SIG-M5 treated with dmso at 0.1 percent for 504 hours (cell line): ENCODE measurements around the gene TTK.

Experiments
- DNase-seq: peaks from one replicate; lab custom pipeline; 2025; ENCODE audit not compliant: unreplicated experiment; lab: John Stamatoyannopoulos, UW

TTK gene

DNA sequence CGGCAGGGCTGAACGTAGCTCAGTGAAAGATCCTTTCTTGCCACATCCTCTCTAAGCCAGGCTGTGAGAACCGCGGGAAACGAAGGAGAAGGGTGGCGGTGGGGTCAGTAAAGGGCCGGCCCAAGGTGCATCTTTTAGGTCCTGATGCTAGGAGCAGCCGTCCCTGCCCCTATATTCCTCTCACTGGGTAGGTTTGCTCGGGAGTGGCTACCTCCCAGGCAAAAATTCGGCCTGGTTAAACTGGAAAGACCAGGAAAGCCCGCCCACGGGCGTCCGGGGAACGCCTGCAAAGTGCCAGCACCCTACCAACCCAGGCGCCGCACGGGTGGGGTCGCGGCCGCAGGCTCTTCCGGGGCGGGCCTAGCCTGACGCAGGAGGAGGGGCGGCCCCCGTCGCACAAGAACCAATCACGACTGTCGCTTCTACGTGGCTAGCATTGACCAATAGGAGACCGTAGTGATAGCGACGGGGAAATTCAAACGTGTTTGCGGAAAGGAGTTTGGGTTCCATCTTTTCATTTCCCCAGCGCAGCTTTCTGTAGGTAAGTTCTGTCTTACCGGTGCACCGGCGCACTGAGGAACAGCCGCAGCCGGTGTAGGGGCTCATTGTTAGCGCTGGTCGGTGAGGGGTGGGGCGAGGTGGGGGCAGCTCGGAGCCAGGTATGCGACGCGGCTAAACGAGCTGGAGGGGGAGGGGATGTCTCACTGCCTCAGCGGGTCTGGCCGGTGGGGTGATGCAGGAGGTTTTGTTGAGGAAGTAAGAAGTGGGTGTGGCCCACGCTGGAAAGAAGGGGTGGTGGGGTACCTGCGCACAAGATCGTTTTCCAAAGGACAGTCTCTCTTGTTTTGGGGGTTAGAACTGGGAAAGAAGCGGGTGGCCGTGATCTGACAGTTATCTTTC lies at the start of gene TTK:
TSS of gene TTK (plus strand) at position 477 of the 900 bp plus-strand sequence. CDS start 1,195 bp downstream, outside the sequence.
- DNase-seq, result peak; percentile 97

DNA sequence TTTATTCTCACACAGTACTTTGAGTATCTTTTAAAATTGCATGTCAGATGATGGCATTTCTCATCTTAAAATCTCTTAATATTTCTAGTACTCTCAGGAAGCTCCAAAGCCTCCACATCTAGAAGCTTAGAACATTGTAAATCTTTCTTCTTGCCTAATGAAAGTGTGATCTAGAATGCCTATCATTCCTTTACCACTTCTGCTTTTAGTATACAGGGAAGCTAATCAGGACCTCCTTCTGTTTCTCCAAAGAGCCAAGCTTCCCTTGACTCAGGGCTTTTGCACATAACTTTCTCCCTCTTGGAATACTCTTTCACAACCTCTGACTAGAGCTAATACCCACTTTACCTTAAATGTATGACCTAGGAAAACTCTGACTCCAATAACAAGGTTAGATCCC lies 49.6 kb upstream of the TTK start:
- DNase-seq, result no peak

DNA sequence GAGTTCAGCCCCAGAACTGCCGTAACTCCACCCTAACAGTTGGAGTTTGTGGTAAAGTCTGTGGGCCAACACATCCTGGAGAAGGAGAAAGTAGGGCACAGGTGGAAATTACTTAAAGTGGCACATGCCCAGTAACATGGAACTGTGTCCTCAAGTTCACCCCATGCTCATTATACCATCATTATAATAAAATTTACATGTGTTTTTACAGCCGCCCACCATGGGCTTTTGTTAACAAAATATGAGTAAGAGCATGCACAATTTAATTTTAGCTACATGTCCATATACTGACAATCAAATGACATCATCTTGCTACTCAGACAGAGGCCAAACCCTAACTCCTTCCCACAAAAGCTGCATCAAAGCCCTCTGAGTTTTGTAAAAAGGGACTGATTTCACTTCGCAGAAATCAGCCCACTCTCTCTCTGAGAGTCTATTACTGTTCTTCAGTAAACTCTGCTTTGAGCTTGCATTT lies 39.8 kb upstream of the TTK start:
- no peak for DNase-seq

DNA sequence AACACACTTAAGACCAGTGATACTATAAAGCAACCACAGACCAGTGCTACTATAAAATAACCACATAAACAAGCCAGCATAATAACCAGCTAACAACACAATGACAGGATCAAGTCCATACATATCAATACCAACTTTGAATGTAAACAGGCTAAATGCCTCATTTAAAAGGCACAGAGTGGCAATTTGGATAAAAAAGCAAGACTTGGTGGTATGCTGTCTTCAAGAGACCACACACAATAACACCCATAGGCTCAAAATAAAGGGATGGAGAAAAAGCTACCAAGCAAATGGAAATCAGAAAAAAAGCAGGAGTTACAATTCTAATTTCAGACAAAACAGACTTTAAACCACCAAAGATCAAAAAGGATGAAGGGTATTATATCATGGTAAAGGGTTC lies 37.3 kb upstream of the TTK start:
- no peak for DNase-seq

DNA sequence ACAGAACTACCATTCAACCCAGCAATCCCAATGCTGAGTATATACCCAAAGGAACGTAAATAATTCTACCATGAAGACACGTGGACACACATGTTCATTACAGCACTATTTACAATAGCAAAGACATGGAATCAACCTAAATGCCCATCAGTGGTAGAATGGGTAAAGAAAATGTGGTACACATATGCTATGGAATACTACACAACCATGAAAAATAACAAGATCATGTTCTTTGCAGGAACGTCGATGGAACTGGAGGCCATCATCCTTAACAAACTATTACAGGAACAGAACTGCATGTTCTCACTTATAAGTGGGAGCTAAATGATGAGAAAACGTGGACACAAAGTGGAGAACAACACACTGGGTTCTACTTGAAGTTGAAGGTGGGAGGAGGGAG lies 34.7 kb upstream of the TTK start:
- DNase-seq, result no peak

DNA sequence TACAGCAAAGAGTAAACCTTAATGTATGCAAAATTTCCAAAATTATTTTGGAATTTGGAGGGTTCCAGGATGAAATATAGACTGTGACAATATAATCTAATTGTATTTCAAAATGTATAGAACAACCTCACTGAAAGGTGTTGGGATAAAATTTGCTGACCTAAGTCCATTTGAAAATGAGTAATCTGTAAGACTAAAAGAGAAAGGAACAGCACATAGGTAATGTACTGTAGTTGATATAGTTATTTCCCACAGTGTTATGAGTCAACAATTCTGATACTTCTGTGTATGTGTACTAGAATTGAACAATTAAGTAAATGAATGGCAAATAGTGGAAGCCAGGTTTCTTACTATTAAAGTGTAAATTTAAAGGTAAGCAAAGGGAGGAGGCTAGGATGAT lies 33.3 kb upstream of the TTK start:
- DNase-seq, result no peak

DNA sequence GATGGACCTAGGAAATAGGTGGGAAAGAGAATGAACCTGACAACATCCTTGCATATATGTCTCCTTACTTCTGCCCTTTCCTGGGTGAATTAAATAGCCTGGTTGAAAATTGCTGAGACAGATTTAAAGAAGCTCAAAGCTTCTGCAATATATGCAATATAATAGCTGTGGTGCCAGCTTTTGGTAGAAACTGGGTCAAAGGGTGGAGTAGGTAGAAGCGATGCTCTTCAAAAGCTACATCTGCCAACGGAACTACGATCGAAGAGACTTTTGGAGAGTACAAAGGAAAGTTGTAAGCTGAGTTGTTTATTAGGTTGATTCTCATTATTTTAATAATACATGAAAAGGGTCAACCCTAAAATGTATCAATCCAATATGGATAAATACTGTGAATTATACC lies 22.8 kb upstream of the TTK start:
- DNase-seq, result no peak

DNA sequence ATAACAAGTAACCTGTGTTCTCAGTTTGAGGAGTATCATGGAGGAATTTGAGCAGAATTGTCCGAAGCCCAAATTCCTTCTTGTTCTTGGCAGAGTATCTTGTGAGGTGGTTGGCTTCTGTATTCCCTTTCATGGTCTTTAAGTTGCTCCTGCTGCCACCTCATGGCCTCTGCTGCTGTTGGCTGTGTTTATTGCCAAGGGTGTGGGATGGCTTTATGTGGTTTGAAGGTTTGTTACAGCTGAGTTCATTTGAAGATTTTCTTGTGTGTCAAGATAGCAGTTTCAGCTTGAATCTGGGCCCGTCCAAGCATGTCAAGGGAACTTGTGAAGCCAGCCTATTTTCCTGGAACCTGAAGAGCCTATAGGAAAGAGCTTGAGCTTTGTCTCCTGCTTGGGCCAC lies 20.2 kb upstream of the TTK start:
- DNase-seq, result peak; percentile 18

DNA sequence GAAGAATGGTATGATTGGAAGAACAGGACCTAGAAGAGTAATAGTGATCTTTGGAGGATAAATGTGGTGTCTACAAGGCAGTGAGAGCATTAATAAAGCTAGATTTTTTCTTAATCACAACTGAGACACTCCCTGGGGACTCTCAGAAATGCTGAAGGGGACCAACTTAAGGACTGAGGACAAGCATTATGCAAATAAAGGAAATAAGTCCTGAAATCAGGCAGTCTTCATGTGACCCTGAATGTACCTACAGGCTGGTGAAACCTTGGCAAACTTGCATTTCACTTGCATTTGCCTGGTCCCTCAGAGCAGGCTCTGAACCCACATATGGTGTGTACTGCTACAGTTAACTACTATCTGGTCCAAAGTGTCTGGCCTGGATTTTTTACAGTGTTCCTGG lies 19.3 kb upstream of the TTK start:
- DNase-seq, result no peak

DNA sequence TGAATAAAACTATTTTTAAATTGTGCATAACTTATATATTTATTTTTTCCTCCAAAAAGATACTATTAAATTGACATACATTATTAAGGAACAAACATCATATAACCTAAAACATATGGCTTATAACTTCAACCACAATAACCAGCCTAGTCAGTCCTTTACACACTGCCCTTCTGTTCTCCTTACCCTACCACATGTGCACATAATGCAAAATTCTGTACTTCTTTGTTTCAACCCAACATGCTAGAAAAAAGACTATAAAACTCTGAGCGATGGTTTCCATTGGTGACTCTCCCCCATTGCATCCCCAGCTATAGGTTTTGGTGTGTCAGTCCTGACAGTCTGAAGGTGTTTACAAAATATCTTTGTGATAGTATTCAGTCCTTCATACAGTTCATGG lies 14.8 kb upstream of the TTK start:
- DNase-seq, result no peak

DNA sequence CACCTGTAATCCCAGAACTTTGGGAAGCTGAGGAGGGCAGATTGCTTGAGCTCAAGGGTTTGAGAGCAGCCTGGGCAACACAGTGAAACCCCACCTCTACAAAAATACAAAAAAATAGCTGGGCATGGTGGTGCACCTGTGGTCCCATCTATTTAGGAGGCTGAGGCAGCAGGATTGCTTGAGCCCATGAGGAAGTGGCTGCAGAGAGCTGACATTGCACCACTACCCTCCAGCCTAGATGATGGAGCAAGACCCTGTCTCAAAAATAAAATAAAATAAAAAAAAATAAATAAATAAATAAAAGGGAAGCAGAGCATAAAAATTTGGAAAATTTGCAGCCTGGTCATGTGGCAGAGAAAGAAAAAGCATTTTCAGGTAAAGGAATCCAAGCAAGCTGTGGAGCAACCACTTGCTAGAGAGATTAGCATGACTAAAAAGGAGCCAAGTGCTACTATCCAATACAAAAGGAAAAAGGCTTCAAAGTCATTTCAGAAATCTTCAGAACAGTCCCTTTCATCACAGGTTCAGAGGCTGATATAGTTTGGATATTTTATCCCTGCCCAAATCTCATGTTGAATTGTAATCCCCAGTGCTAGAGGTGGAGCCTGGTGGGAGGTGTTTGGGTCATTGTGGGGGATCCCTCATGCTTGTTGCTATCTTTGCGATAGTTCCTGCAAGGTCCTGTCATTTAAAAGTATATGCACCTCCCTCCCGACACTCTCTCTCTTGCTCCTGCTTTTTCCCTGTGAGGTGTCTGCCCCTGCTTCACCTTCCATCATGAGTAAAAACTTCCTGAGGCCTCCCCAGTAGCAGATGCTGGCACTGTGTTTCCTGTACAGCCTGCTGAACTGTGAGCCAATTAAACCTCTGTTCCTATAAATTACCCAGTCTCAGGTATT lies 11.2 kb upstream of the TTK start:
- DNase-seq, result peak; percentile 10

DNA sequence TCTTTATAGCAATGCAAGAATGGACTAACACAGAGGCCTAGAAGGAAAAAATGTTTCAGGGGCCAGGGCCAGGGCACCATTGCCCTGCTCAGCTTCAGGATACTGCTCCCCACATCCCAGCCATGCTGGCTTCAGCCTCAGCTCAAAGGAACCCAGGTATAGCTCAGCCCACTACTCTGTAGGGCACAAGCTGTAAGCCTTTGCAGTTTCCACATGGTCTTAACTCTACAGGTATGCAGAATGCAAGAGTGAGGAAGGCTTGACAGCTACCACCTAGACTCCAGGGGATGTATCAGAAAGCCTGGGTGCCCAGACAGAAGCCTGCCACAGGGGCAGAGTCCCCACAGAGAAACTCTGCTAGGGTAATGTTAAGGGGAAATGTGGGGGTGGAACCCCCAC lies 10.5 kb upstream of the TTK start:
- no peak for DNase-seq

DNA sequence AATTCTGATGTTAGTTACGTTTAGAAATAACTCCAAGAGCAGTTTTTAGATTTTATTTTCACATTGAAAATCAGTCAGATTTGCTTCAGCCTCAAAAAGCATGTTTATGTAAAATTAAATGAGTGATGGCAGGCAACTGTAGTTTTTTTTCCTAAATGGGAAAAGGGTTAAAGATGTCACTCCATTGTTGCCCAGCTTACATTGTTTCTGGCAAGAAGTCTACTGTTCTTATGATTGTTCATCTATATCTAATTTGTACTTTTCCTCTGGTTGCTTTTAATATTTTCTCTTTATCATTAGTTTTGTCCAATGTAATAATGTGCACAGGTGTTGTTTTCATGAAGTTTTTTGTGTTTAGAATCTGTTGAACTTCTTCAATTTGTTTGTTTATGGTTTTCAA lies 6.7 kb upstream of the TTK start:
- DNase-seq, result no peak

DNA sequence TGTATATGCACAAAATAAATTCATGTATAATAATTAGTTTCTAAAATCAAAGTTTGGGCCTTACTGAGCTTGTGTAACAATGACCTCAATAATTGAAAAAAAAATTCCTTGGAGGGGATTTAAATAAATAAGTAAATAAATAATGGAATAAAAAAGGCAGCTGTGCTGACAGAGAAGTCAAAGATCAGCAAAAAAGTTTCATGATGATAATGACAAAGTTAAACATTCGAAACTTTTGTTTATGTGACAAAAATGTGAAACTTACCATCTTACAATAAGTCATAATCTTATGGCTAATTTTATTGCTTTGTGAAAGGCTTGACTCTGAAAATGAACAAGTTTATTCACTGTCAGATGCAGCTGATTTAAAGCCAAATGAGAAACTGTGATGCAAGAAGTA lies 3.1 kb upstream of the TTK start:
- no peak for DNase-seq

DNA sequence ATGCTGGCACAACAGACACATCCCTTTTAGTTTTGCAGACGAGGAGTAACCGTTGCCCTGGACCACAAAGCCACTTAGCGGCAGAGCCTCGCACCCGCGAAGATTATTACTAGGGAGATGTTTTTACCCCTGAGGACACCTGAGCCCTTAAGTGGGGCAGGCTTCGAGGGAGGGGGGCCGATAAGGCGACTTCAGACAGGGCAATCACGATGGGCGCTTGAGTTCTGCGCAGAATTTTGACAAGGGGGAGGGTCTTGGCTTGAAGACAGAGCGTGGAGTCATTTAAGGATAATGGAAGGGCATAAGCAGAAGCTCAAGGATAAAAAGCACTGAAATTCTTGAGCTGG lies 650 bp upstream of the TTK start:
- DNase-seq, result peak; percentile 35

DNA sequence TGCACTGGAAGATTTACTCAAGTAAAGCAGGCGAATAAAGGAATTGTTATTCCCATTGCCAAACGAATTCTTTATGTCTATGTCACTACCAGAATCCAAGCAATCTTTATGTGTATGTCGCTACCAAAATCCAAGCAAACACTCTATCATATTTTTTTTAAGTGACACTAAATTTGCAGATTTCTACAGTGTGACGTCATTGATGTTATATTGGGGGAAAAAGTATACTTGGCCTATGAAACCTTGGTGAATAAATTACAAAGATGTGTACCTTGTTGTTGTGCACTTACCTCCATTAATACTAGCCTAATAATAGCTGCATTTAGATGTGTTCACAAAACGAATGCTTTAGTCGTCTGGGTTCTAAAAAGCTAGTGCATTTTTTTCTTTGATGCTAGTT lies 957 bp downstream of the TTK start:
- DNase-seq, result no peak

DNA sequence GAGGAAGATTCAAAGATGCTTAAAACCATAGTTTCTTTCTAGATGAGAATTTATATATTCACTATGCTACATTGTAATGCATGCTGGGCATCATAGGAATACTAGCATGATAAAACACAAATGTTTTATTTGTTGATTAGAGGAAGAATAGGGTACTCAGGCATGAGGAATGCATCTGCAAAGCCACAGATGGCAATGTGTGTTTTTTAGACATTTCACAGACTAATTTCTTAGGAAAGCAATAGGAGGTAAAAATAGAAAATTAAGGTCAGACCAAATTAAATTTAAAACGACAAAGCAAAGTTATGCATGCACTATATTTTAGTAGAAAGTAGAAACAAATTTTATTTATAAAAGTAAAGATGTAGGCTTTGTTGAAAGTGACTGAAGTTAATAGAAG lies 2.1 kb downstream of the TTK start:
- DNase-seq, result no peak

DNA sequence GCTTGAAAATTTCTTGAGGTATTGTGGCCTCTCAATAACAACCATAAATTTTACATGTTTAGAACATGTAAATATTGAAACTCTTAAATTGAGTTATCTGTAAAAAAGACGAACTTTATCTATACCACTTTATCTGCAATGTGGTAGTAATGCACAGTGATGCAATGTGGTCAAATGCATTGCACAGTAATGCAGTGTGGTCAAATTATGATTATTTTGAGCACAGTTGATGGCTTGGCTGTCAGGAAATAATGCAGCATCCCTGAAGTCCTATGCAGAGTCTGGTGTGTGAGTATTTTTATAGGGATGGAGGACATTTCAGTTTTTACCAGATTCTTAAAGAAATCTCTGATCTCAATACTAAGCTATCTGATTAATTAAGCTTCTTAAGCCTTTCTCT lies 5.1 kb downstream of the TTK start:
- DNase-seq, result no peak

DNA sequence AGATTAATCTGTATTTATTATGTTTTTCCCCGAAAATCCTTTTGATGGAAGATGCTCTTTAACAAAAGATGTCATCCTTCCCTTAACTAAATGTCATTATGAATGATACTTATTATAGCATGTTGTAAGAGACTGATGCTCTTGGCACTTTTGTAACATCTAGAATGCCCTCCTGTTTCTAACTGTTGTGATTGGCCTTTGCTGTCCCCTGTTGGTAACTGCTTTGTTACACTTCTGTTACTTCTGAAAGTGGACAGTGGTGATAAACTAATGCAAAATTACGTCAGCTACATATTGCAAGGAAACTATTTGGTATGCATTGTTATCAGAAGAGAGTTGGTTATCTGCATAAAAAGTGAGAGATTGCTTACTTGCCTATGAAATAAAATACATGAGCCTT lies 5.8 kb downstream of the TTK start:
- no peak for DNase-seq

DNA sequence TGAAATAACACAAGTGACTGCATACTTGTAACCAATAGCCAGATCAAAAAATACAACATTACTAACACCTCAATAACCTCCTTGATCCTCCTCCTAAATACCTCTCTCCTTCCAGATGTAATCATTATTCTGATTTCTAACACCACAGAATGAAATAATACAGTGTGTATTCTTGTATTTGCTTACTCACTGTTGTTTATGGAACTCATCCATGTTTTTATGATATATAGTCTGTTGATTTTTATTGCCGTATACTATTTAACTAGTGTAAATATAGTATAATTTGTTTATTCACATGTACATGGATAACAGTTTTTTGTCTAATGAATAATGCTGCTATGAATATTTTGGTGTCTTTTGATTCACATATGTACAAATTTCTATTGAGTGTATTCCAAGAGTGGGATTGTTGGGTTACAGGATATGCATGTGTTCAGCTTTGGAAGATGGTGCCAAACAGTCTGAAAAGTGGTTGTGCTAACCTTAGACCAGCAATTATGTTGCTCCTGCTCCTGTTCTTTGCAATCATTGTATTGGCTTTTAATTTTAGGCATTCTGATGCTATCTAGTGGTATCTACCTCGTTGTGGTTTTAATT lies 11.5 kb downstream of the TTK start:
- DNase-seq, result no peak

DNA sequence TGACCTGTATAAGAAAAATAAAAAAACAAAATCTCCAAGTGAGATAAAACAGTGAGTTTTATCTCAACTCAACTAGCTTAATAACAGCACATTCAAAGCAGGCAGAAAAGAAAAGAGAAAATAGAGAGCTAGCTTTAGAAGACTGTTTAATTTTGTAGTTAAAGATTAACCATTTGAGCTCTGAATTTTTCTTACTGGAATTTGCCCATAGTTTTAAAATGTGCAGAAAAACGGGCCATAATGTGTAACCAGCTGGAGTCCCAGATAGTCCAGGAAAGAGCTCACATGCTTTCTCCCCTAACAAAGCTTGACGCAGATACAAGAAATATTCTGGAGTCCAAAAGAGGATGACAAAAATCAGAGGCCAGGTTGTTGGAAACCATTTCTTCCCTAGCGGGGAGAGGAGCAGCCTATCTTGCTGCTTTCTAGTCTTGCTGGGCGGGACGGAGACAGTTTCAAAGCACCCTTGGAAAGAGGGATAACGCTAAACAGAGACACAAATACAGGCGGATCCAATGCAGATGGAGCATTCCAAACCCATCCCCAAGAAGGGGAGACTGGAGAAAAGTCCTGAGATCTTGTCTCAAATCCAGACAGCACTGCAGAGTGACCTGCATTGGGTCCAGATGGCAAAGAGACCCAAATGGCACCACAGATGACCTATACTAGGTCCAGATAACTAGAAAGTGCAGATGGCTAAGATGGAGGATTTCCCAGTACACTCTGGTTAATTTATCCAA lies 16.1 kb downstream of the TTK start:
- DNase-seq, result no peak
